HG03159 (cell line): ENCODE results near the gene MARVELD1.
A peak's percentile ranks its signal among the peaks of the same experiment; 100 is the strongest.

ENCODE experiments used
- ATAC-seq: cut with Tn5 transposase; IDR thresholded peaks from one replicate; pipeline ENCODE4 v1.9.1; 2021; ENCODE audit warnings: mild to moderate bottlenecking, moderate library complexity; ENCODE audit not compliant: unreplicated experiment

Gene MARVELD1

GRCh38 chr10:97719602-97720001, 6.1 kb downstream of the MARVELD1 start:
- ATAC-seq, result no peak

GRCh38 chr10:97721871-97722780, 8.6 kb downstream of the MARVELD1 start:
- no peak for ATAC-seq

GRCh38 chr10:97723001-97723400, 9.5 kb downstream of the MARVELD1 start:
- no peak for ATAC-seq

GRCh38 chr10:97724341-97724941, 10.9 kb downstream of the MARVELD1 start:
- no peak for ATAC-seq

- no peak for ATAC-seq
Observed at GRCh38 chr10:97726636-97727178, 13.2 kb downstream of the MARVELD1 start.

- no peak for ATAC-seq
Observed at GRCh38 chr10:97729014-97729413, 15.5 kb downstream of the MARVELD1 start.

GRCh38 chr10:97731346-97732051, 18.0 kb downstream of the MARVELD1 start:
- ATAC-seq, result no peak

- ATAC-seq, result no peak
Observed at GRCh38 chr10:97732052-97732359, 18.5 kb downstream of the MARVELD1 start.

GRCh38 chr10:97733256-97733655, 19.7 kb downstream of the MARVELD1 start:
- ATAC-seq, result no peak

GRCh38 chr10:97734021-97734420, 20.5 kb downstream of the MARVELD1 start:
- no peak for ATAC-seq

- peak; percentile 12 for ATAC-seq
Observed at GRCh38 chr10:97736403-97736901, 22.9 kb downstream of the MARVELD1 start.

GRCh38 chr10:97736902-97737769, 23.6 kb downstream of the MARVELD1 start, which contains the start of gene ZFYVE27:
Gene ZFYVE27, plus strand, starts transcription at chr10:97737128. Its CDS starts 1,350 bp downstream, at chr10:97738478.
- ATAC-seq, result peak; percentile 87

GRCh38 chr10:97737770-97738265, 24.3 kb downstream of the MARVELD1 start:
- no peak for ATAC-seq

- no peak for ATAC-seq
Observed at GRCh38 chr10:97738616-97739015, 25.1 kb downstream of the MARVELD1 start.

- ATAC-seq, result no peak
Observed at GRCh38 chr10:97740613-97741012, 27.1 kb downstream of the MARVELD1 start.

- ATAC-seq, result no peak
Observed at GRCh38 chr10:97743169-97743943, 29.8 kb downstream of the MARVELD1 start.

GRCh38 chr10:97744405-97745035, 31.0 kb downstream of the MARVELD1 start:
- no peak for ATAC-seq

GRCh38 chr10:97747573-97747972, 34.0 kb downstream of the MARVELD1 start:
- ATAC-seq, result no peak

- no peak for ATAC-seq
Observed at GRCh38 chr10:97748116-97748515, 34.6 kb downstream of the MARVELD1 start.
